Measurements from ENCODE around the gene RPS21.

Gene RPS21

GRCh38 chr20:62392077-62392418, 5.1 kb downstream of the RPS21 start:
- Histone ChIP-seq H3K36me3 (ENCODE audit: control insufficient read depth, insufficient read depth, low read length) (peaks cover 33% of the 10 kb centered on the region), H3K4me1 (ENCODE audit: control insufficient read depth, insufficient read depth, low read length, poor library complexity, severe bottlenecking) (peaks cover 10% of the 10 kb centered on the region)
- DNase-seq, result no peak

GRCh38 chr20:62392621-62393334, 5.9 kb downstream of the RPS21 start:
- Histone ChIP-seq H3K9me3 (ENCODE audit: control insufficient read depth, low read length) (no peaks in the 10 kb centered on the region), H3K36me3 (ENCODE audit: control insufficient read depth, insufficient read depth, low read length) (peaks cover 33% of the 10 kb centered on the region), H3K4me3 (ENCODE audit: insufficient read depth, low read depth, low read length, poor library complexity, severe bottlenecking) (no peak overlapping the region), H3K27me3 (replicated peaks; ENCODE audit: control insufficient read depth, insufficient read depth, low read length, poor library complexity, severe bottlenecking) (no peaks in the 10 kb centered on the region), H3K27ac (ENCODE audit: insufficient read depth, low read length, poor library complexity, severe bottlenecking) (no peak overlapping the region), H3K4me1 (ENCODE audit: control insufficient read depth, insufficient read depth, low read length, poor library complexity, severe bottlenecking) (peaks cover 5% of the 10 kb centered on the region)
- no peak for DNase-seq

More at GRCh38 chr20:62392077-62392418, 5.1 kb downstream of the RPS21 start:
- no peak overlapping the region for H3K27ac ChIP-seq (ENCODE audit: insufficient read depth, low read length, poor library complexity, severe bottlenecking)
- H3K9me3 ChIP-seq (ENCODE audit: control insufficient read depth, low read length), result no peaks in the 10 kb centered on the region
- H3K27me3 ChIP-seq (replicated peaks; ENCODE audit: control insufficient read depth, insufficient read depth, low read length, poor library complexity, severe bottlenecking), result no peaks in the 10 kb centered on the region
- no peak overlapping the region for H3K4me3 ChIP-seq (ENCODE audit: insufficient read depth, low read depth, low read length, poor library complexity, severe bottlenecking)

GRCh38 chr20:62393335-62393665, 6.4 kb downstream of the RPS21 start:
- Histone ChIP-seq H3K9me3 (ENCODE audit: control insufficient read depth, low read length) (no peaks in the 10 kb centered on the region), H3K4me3 (ENCODE audit: insufficient read depth, low read depth, low read length, poor library complexity, severe bottlenecking) (no peak overlapping the region), H3K27ac (ENCODE audit: insufficient read depth, low read length, poor library complexity, severe bottlenecking) (no peak overlapping the region), H3K27me3 (replicated peaks; ENCODE audit: control insufficient read depth, insufficient read depth, low read length, poor library complexity, severe bottlenecking) (no peaks in the 10 kb centered on the region), H3K4me1 (ENCODE audit: control insufficient read depth, insufficient read depth, low read length, poor library complexity, severe bottlenecking) (no peaks in the 10 kb centered on the region), H3K36me3 (ENCODE audit: control insufficient read depth, insufficient read depth, low read length) (peaks cover 33% of the 10 kb centered on the region)
- DNase-seq, result no peak

GRCh38 chr20:62393830-62394229, 6.9 kb downstream of the RPS21 start:
- Histone ChIP-seq H3K36me3 (ENCODE audit: control insufficient read depth, insufficient read depth, low read length) (peaks cover 29% of the 10 kb centered on the region), H3K27ac (ENCODE audit: insufficient read depth, low read length, poor library complexity, severe bottlenecking) (no peak overlapping the region)
- no peak for DNase-seq

GRCh38 chr20:62394248-62395245, 7.6 kb downstream of the RPS21 start:
- peaks cover 24% of the 10 kb centered on the region for H3K36me3 ChIP-seq (ENCODE audit: control insufficient read depth, insufficient read depth, low read length)
- no peaks in the 10 kb centered on the region for H3K27me3 ChIP-seq (replicated peaks; ENCODE audit: control insufficient read depth, insufficient read depth, low read length, poor library complexity, severe bottlenecking)
- no peak for DNase-seq

More at GRCh38 chr20:62393830-62394229, 6.9 kb downstream of the RPS21 start:
- Histone ChIP-seq H3K9me3 (ENCODE audit: control insufficient read depth, low read length) (no peaks in the 10 kb centered on the region), H3K4me1 (ENCODE audit: control insufficient read depth, insufficient read depth, low read length, poor library complexity, severe bottlenecking) (no peaks in the 10 kb centered on the region), H3K27me3 (replicated peaks; ENCODE audit: control insufficient read depth, insufficient read depth, low read length, poor library complexity, severe bottlenecking) (no peaks in the 10 kb centered on the region), H3K4me3 (ENCODE audit: insufficient read depth, low read depth, low read length, poor library complexity, severe bottlenecking) (no peak overlapping the region)

GRCh38 chr20:62395311-62396242, 8.7 kb downstream of the RPS21 start:
- no peaks in the 10 kb centered on the region for H3K9me3 ChIP-seq (ENCODE audit: control insufficient read depth, low read length)
- DNase-seq, result no peak
- H3K27me3 ChIP-seq (replicated peaks; ENCODE audit: control insufficient read depth, insufficient read depth, low read length, poor library complexity, severe bottlenecking), result no peaks in the 10 kb centered on the region
- no peak overlapping the region for H3K27ac ChIP-seq (ENCODE audit: insufficient read depth, low read length, poor library complexity, severe bottlenecking)
- no peak overlapping the region for H3K4me3 ChIP-seq (ENCODE audit: insufficient read depth, low read depth, low read length, poor library complexity, severe bottlenecking)
- peaks cover 24% of the 10 kb centered on the region for H3K36me3 ChIP-seq (ENCODE audit: control insufficient read depth, insufficient read depth, low read length)
- H3K4me1 ChIP-seq (ENCODE audit: control insufficient read depth, insufficient read depth, low read length, poor library complexity, severe bottlenecking), result no peaks in the 10 kb centered on the region

More at GRCh38 chr20:62394248-62395245, 7.6 kb downstream of the RPS21 start:
- H3K4me3 ChIP-seq (ENCODE audit: insufficient read depth, low read depth, low read length, poor library complexity, severe bottlenecking), result no peak overlapping the region
- H3K27ac ChIP-seq (ENCODE audit: insufficient read depth, low read length, poor library complexity, severe bottlenecking), result no peak overlapping the region
- no peaks in the 10 kb centered on the region for H3K9me3 ChIP-seq (ENCODE audit: control insufficient read depth, low read length)
- H3K4me1 ChIP-seq (ENCODE audit: control insufficient read depth, insufficient read depth, low read length, poor library complexity, severe bottlenecking), result no peaks in the 10 kb centered on the region

GRCh38 chr20:62396367-62397239, 9.7 kb downstream of the RPS21 start:
- no peak overlapping the region for H3K27ac ChIP-seq (ENCODE audit: insufficient read depth, low read length, poor library complexity, severe bottlenecking)
- H3K4me1 ChIP-seq (ENCODE audit: control insufficient read depth, insufficient read depth, low read length, poor library complexity, severe bottlenecking), result no peaks in the 10 kb centered on the region
- H3K36me3 ChIP-seq (ENCODE audit: control insufficient read depth, insufficient read depth, low read length), result peaks cover 18% of the 10 kb centered on the region
- H3K9me3 ChIP-seq (ENCODE audit: control insufficient read depth, low read length), result no peaks in the 10 kb centered on the region
- no peak for DNase-seq
- no peaks in the 10 kb centered on the region for H3K27me3 ChIP-seq (replicated peaks; ENCODE audit: control insufficient read depth, insufficient read depth, low read length, poor library complexity, severe bottlenecking)
- H3K4me3 ChIP-seq (ENCODE audit: insufficient read depth, low read depth, low read length, poor library complexity, severe bottlenecking), result no peak overlapping the region

- Histone ChIP-seq H3K27me3 (replicated peaks; ENCODE audit: control insufficient read depth, insufficient read depth, low read length, poor library complexity, severe bottlenecking) (no peaks in the 10 kb centered on the region), H3K9me3 (ENCODE audit: control insufficient read depth, low read length) (no peaks in the 10 kb centered on the region), H3K27ac (ENCODE audit: insufficient read depth, low read length, poor library complexity, severe bottlenecking) (no peak overlapping the region), H3K4me1 (ENCODE audit: control insufficient read depth, insufficient read depth, low read length, poor library complexity, severe bottlenecking) (no peaks in the 10 kb centered on the region), H3K4me3 (ENCODE audit: insufficient read depth, low read depth, low read length, poor library complexity, severe bottlenecking) (no peak overlapping the region), H3K36me3 (ENCODE audit: control insufficient read depth, insufficient read depth, low read length) (peaks cover 10% of the 10 kb centered on the region)
- DNase-seq, result no peak
These were observed 11.4 kb downstream of the RPS21 start for GRCh38 chr20:62398120-62398821.
